Activated naive CD8-positive, alpha-beta T cell treated with anti-CD3 and anti-CD28 coated beads, Interleukin-2, amount 50 U/mL, for 16 hours (primary cell): ENCODE results near the gene TBKBP1.

Experiments
- DNase-seq: peaks from one replicate; pipeline ENCODE4 v3.0.0-alpha.2; 2020; ENCODE audit warnings: low read depth, low spot score

TBKBP1 gene

GRCh38 chr17:47697906-47698711, 4.1 kb downstream of the TBKBP1 start:
- DNase-seq = no peak

GRCh38 chr17:47698749-47699535, 5.0 kb downstream of the TBKBP1 start:
- DNase-seq = peak; percentile 74

GRCh38 chr17:47699536-47699840, 5.5 kb downstream of the TBKBP1 start:
- no peak for DNase-seq

DNA sequence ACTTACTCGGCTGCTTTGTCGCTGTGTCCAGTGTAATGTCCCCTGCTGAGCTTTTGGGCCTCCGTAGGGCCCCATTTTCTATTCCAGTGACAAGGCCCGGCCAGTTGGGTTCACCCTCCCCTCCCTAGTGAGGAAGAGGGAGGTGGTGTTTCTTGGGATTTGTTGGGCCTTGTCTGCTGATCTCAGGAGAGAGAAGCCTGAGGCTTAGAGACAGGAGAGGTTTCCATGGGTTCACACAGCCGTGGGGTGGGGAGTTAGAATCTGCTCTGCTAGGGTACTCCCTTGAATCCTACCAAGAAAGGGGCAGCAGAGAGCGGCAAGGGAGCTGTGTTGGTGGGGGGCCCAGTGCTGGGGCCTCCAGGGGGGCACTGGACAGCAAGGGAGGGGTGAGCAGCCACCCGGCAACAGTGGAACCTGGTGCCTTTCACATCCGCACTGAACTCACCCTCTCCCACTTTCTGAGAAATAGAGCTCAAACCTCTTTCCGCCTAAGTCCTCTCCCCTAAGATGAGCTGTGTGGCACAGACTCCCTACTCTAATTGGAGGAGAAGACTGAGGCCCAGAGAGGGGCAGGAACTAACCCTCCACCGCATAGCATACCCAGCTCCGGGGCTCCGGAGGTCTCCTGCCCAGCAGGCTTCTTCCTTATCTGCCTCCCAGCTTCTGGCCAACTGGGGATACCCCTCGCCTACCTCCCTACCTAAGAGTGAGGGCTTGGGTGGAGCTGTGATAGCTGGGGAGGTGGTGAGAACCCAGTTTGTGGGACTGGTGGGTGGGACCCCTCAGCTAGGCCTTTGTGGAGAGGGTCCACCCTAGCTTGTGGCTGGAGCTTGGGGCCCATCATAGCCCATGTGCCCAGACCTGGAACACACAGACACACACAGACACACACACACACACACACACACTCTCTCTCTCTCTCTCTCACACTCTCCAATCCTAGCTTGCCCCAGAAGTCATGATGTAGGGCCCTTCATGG, 6.8 kb downstream of the TBKBP1 start:
- DNase-seq = no peak

GRCh38 chr17:47701608-47702007, 7.6 kb downstream of the TBKBP1 start:
- DNase-seq = no peak

DNA sequence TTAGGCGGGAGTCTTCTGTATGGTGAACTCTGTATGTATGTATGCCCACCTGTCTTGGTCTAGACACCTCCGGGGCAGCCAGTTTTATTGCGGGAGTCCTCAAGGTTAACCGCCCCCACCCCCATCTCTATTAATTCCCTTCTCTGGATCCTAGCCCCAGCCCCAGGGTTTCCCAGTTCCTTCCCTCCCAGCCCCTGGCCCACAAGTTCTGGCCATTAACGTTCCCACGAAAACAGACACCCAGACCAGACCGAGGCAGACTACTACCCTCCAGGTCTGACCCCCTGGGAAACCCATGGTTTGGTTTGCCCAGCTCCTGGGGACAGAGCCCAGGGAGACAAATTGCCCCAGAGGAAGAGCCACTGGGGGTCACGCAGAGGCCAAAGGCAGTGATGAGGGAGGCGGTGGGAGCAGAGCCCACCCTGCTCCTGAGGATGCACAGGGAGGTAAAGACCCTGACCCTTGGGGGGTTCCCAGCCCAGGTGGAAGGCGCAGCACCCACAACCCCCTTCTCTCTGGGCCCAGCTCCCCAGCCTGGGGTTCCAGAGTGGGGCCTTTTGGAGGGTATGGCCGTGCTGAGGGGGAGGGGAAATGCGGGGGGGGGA, 8.5 kb downstream of the TBKBP1 start:
- no peak for DNase-seq

GRCh38 chr17:47703191-47703591, 9.2 kb downstream of the TBKBP1 start:
- DNase-seq = no peak

DNA sequence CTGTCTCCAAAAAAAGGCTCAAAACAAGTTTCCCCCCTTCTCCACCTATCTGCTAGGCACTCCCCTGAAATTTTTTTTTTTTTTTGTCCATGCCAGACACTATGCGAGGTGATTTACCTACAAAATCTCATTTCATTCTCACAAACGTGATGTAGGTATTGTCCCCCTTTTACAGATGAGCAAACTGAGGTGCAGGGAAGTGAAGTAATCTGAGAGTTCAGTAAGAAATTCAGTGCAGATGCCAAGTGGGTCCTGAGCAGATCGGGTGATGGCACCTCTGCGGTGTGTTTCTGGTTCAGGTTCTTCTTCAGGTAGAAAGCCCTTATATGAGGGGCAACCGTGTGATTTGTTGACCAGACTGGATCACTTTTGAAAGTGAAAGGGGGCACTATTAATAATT, 9.7 kb downstream of the TBKBP1 start:
- DNase-seq = no peak

GRCh38 chr17:47704116-47704515, 10.2 kb downstream of the TBKBP1 start:
- no peak for DNase-seq

GRCh38 chr17:47704736-47705135, 10.8 kb downstream of the TBKBP1 start:
- no peak for DNase-seq

DNA sequence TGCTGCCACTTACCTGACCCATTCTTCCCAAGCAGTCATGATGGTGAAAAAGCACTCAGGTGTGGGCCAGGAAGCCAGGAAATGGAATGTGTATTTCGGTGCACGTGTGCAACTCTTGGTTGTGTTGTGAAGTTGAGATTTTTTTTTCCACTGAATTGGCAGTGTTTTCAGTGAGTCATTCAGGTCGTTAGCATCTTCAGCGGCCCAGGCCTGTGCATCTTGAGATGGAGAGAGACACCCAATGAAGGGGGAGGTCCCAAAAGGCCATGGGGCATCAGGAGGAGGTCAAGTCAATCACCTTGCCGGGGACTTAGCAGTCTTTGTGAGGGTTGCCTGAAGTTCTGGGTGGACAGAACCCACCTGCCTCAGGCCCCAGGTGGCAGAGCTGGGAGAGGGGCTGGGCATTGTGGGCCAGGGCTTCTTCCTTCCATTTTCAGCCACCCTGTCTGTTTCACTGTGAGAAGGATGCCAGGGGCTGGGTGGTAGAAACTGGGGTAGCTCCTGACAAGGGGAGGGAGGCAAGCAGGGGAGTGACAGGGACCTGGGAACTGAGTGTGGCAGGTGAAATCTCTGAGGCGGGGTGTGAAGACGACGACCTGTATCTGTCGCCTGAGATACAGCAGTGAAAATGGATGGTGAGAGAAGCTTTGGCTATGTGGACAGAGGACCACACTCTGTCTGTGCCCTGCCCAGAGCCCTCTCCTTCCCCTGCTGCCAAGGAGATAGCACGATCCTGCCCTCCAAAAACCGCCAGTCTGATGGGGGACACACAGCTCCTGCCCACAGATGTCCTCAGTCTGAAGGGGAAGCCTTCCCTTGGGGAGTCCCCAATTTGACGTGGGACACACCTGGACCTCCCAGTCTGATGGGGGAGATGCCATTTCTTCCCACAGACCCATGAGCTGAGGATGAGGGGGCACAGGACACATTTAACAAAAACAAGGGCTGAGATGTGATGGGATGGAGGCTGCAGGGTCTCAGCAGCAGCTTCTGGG, 11.9 kb downstream of the TBKBP1 start:
- DNase-seq = no peak

GRCh38 chr17:47707056-47707804, 13.3 kb downstream of the TBKBP1 start:
- DNase-seq = no peak

DNA sequence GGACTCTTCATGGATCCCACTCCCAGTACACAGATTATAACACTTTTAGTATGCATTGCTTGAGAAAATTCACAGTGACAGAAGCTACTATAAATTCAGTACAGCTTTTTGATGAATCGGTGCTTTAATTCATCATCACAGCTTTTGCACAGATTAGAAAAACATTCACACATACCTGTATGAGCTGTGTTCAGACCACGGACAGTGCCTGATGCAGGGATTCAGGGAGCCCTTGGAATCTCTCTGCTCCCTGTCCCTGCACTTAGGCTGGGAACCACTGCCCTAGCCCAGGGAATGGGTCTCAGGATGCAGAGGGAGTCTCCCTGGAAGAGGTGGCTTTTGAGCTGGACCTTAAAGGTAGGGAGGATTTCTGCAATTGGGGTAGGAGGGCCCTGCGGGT, 13.9 kb downstream of the TBKBP1 start:
- DNase-seq = no peak

- no peak for DNase-seq
Measured at GRCh38 chr17:47708312-47708863, 14.4 kb downstream of the TBKBP1 start.

DNA sequence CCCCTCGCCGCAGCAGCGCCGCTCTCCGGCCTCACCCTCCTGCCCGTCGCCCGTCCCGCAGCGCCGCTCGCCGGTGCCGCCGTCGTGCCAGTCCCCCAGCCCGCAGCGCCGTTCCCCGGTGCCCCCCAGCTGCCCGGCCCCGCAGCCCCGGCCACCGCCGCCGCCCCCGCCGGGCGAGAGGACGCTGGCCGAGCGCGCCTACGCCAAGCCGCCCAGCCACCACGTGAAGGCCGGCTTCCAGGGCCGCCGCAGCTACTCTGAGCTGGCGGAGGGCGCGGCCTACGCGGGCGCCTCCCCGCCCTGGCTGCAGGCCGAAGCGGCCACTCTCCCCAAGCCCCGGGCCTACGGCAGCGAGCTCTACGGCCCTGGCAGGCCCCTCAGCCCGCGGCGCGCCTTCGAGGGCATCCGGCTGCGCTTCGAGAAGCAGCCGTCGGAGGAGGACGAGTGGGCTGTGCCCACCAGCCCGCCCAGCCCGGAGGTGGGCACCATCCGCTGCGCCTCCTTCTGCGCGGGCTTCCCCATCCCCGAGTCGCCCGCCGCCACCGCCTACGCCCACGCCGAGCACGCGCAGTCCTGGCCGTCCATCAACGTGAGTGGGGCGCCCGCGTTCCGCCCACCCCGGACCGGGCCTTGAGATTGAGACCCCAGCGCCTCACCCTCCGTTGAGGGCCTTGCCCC, 15.0 kb downstream of the TBKBP1 start:
- DNase-seq = no peak

DNA sequence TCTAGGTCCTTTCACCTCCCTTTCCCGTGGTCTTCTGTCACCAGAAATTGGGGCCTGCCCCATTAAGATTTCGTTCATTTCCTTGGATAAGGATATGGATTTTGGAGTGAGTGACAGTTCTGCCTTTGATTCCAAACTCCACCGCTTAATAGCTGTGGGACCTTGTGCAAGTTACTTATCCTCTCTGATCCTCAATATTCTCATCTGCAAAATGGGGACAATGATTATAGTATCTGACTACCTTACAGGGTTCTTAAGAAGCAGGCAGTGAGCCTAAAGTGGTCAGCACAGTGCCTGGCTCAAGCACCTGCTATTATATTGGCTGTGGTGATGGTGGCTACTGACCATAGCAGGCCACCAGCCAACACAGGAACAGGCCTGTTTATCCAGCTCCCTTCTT, 15.6 kb downstream of the TBKBP1 start:
- no peak for DNase-seq

- no peak for DNase-seq
Measured at GRCh38 chr17:47711366-47712099, 17.6 kb downstream of the TBKBP1 start.
